KBM-7 (cell line): Measurements from ENCODE around the gene ZSCAN12.
"Not testable (repeated sequence)": the region's sequence is repeated elsewhere in the genome, so short reads cannot be mapped to it uniquely, and the experiment has no call there.

ENCODE experiments used
- DNase-seq: peaks from one replicate; pipeline ENCODE4 v3.0.0-alpha.2; 2015
- in situ Hi-C: fragments of 300-500 bp; cut with MboI; formaldehyde crosslinking; loops from 2 replicates; pipeline ENCODE4 v1.14.3; 2020; ENCODE audit warnings: low sequenced_read_pairs, low pct_unique_long_range_greater_than_20kb, mixed read lengths

Gene ZSCAN12

GRCh38 chr6:28399350-28400121, at the start of gene ZSCAN12:
Gene ZSCAN12, minus strand, starts transcription at chr6:28399747. Its CDS starts 1,342 bp downstream, at chr6:28398405.
- in situ Hi-C loops, result no loop called here

GRCh38 chr6:28449056-28449455, 49.5 kb upstream of the ZSCAN12 start:
- in situ Hi-C loops, result no loop called here
- DNase-seq, result no peak

More at GRCh38 chr6:28399350-28400121, at the start of gene ZSCAN12:
- DNase-seq, result no peak

- DNase-seq, in situ Hi-C loops: not testable (repeated sequence)
These were observed 48.0 kb upstream of the ZSCAN12 start for GRCh38 chr6:28447512-28447906.

- in situ Hi-C loops, result no loop called here
- peak; percentile 49 for DNase-seq
These were observed 47.4 kb upstream of the ZSCAN12 start for GRCh38 chr6:28446818-28447511.

GRCh38 chr6:28444759-28445158, 45.2 kb upstream of the ZSCAN12 start:
- peak; percentile 74 for DNase-seq
- in situ Hi-C loops, result not testable (repeated sequence)

GRCh38 chr6:28443112-28443773, 43.7 kb upstream of the ZSCAN12 start, which contains the start of gene ZSCAN23:
Gene ZSCAN23, minus strand, starts transcription at chr6:28443491. Its CDS starts 7,225 bp downstream, at chr6:28436266.
- peak; percentile 95 for DNase-seq
- in situ Hi-C loops, result no loop called here

GRCh38 chr6:28442586-28442985, 43.0 kb upstream of the ZSCAN12 start:
- DNase-seq, result no peak
- in situ Hi-C loops, result no loop called here

GRCh38 chr6:28436404-28436803, 36.9 kb upstream of the ZSCAN12 start:
- in situ Hi-C loops, result no loop called here
- DNase-seq, result no peak

GRCh38 chr6:28433119-28433518, 33.6 kb upstream of the ZSCAN12 start:
- DNase-seq, result peak; percentile 60
- in situ Hi-C loops, result no loop called here

GRCh38 chr6:28429781-28430180, 30.2 kb upstream of the ZSCAN12 start:
- in situ Hi-C loops, result no loop called here

GRCh38 chr6:28425944-28426541, 26.5 kb upstream of the ZSCAN12 start:
- peak; percentile 82 for DNase-seq
- in situ Hi-C loops, result no loop called here

More at GRCh38 chr6:28429781-28430180, 30.2 kb upstream of the ZSCAN12 start:
- DNase-seq, result no peak

- DNase-seq, result no peak
- in situ Hi-C loops, result no loop called here
These were observed 24.6 kb upstream of the ZSCAN12 start for GRCh38 chr6:28424163-28424562.

- in situ Hi-C loops, result no loop called here
- DNase-seq, result no peak
These were observed 24.0 kb upstream of the ZSCAN12 start for GRCh38 chr6:28423546-28423945.

GRCh38 chr6:28413681-28414080, 14.1 kb upstream of the ZSCAN12 start:
- in situ Hi-C loops, result no loop called here
- no peak for DNase-seq

GRCh38 chr6:28410767-28411166, 11.2 kb upstream of the ZSCAN12 start:
- DNase-seq, result no peak
- in situ Hi-C loops, result no loop called here

- DNase-seq, result no peak
- in situ Hi-C loops, result no loop called here
These were observed 8.7 kb upstream of the ZSCAN12 start for GRCh38 chr6:28408076-28408802.

GRCh38 chr6:28407401-28407800, 7.9 kb upstream of the ZSCAN12 start:
- no peak for DNase-seq
- in situ Hi-C loops, result no loop called here

GRCh38 chr6:28403923-28404322, 4.4 kb upstream of the ZSCAN12 start:
- DNase-seq, in situ Hi-C loops: not testable (repeated sequence)

- DNase-seq, result no peak
- in situ Hi-C loops, result no loop called here
These were observed 2.6 kb upstream of the ZSCAN12 start for GRCh38 chr6:28402197-28402596.
